ENCODE results near the gene NSL1. TPM values are rescaled to one million over a fixed set of nuclear protein-coding genes. Genes with fewer than 3 reads are reported as not detected.

NSL1 gene
- total RNA-seq, 1 experiment from 2014 or later = 42.5 TPM

DNA sequence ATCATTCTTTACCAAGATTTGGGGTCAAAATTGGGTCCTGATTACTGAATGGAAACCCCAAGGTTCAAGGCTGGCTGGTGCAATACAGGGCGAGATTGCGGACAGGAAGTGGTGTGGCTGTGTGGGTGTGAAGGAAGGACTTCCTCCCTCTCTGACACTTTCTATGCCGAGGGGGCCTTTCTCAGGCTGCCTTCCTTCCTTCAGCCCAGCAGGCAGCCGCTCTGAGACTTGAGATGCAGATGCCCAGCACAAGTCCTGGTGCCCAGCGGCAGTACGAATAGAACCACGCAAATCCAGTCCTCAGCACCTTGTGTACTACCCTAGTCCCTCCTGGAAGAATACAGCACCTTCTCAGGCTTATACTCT lies 108.2 kb downstream of the NSL1 start:
- no peak for DNase-seq (ENCODE audit: low read depth, low spot score)

DNA sequence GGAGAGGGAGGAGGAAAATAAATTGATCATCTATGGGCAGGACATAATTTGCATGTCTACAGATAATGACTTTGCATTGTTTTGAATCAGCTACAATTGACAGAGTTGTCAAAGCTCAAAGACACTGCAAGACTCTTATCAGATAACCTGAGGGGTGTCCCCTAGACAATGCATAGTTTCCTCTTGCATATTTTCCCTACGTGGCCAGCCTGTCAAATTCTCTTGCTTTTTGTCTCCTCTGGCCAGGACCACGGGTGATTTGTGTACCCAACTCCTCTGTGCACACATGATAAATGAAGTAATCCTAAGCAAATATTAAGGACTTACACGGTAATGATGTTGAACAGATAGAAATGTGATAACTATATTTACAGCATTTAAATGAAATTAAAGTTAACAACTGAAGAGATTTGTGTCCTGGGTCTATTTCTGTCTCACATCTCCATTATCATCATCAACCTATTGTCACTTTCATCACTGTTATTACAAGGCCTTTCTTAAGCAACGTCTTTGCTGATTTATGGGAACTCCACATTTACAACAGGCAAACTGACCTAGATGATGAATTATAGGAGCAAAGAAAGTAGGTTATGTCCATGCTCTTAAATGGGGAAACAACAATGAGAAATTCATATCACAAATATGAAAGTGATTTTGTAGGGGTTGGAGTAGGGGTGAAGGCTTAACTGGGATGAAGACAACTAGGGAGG lies 110.7 kb downstream of the NSL1 start:
- no peak for DNase-seq (ENCODE audit: low read depth, low spot score)
- in situ Hi-C loops (cut with HindIII; ENCODE audit: low pct_unique_long_range_greater_than_20kb, low sequenced_read_pairs) = no loop called here

More for the DNA sequence above, 108.2 kb downstream of the NSL1 start:
- in situ Hi-C loops (cut with HindIII; ENCODE audit: low pct_unique_long_range_greater_than_20kb, low sequenced_read_pairs) = no loop called here

DNA sequence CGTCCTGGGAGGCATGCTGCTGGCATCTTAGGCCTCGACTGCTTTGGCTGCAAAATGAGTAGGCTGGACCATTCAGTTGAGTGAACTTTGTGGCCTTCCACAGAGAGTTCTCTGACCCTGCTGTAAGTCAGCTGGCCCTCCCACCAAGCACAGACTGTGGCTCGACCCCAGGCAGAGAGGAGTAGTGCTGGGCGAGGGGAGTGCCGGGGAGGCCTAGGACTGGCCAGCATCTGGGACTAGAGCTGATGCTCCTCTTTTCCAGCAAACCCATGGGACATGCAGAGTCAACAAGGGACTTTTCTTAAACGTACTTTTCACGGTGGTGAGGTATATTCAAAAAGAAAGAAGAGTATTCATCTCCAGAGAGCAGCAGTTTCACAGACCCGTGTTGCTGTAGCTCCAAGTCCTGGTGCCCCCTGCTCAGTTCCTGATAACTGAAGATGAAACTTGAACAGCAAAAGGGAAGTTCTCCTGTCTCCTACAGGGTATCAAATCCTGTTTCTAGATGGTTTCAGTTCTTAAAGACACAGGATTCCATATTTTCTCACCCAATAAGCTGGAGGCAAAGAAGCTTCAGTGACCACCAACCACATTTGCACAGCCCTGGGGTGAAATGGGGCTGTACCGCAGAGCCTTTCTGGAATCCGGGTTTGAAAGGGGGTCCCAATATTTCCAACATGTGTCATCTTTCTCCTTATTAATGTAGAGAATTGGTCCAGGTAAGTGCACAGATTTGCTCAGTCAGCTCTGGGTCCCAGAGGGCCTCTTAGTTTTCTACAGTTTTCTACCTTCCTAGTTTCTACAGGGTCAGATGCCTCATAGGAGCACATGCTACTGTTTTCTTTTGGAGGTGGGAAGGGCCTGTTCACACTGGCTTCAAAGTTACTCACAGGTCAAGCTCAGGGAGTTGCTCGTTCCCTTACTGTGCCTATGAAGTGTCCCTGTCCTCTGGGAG lies 112.8 kb downstream of the NSL1 start:
- DNase-seq (ENCODE audit: low read depth, low spot score) = no peak
- in situ Hi-C loops (cut with HindIII; ENCODE audit: low pct_unique_long_range_greater_than_20kb, low sequenced_read_pairs) = no loop called here

DNA sequence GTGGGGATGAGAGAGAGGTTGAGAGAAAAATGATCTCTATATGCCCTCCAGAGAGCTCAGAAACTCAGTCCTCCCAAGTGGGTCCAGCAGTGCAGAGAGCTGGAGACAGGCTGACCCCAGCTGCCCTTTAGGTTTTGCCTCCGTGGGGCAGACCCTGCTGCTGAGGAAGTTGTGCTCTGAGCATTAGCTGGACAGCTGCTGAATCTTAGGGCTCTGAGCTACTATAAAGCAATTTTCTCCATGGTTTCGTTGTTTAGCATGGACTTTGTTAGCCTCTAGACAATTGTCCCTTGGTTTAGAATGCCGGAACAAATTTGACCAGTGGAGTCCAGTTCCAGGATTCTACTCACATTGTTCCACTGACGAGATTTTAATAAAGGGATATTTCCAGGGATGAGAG lies 114.0 kb downstream of the NSL1 start:
- DNase-seq (ENCODE audit: low read depth, low spot score) = no peak
- in situ Hi-C loops (cut with HindIII; ENCODE audit: low pct_unique_long_range_greater_than_20kb, low sequenced_read_pairs) = no loop called here

DNA sequence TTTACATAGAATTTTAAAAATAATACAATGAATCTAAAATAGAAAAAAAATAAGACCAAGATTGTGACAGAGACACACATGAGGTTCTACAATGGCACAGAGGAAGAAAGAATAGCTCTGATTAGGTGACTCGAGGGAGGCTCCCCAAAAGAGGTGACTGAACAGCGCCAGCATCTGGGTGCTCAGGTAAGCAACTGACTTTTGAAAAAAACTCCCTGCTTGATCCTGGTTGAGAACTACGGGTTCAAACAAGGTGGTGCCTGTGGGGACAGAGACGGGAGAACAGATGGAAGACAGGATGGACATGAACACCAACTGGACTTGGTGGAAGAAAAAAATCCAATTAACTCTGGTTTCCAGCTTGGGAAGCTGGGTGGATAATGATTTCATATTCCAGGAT lies 114.4 kb downstream of the NSL1 start:
- no peak for DNase-seq (ENCODE audit: low read depth, low spot score)
- in situ Hi-C loops (cut with HindIII; ENCODE audit: low pct_unique_long_range_greater_than_20kb, low sequenced_read_pairs) = no loop called here

Other genes with a start within 250 kb of the NSL1 start
- 10.5 and 11.9 TPM in 2 replicates for gene ATF3, start 183.0 kb downstream of the NSL1 start, total RNA-seq (2014; rRNA removed; shearing (Covaris generic))
- 6.9 and 7.4 TPM in 2 replicates for gene BATF3, start 91.9 kb downstream of the NSL1 start, total RNA-seq (2014; rRNA removed; shearing (Covaris generic))
- gene TATDN3, start 117 bp upstream of the NSL1 start, total RNA-seq (2014; rRNA removed; shearing (Covaris generic)) = 29.9 and 33.5 TPM in 2 replicates
- gene SPATA45, start 55.9 kb upstream of the NSL1 start, total RNA-seq (2014; rRNA removed; shearing (Covaris generic)) = 0.40 TPM in 1 of 2 replicates, not detected in the other
- 17.3 and 17.7 TPM in 2 replicates for gene FLVCR1, start 66.5 kb upstream of the NSL1 start, total RNA-seq (2014; rRNA removed; shearing (Covaris generic))
- 0.69 and 2.1 TPM in 2 replicates for gene VASH2, start 158.8 kb upstream of the NSL1 start, total RNA-seq (2014; rRNA removed; shearing (Covaris generic))
- gene ANGEL2, start 224.1 kb upstream of the NSL1 start, total RNA-seq (2014; rRNA removed; shearing (Covaris generic)) = 45.5 and 46.2 TPM in 2 replicates

Measured in SK-MEL-5 (cell line).